ENCODE results near the gene VPS35L.
"Not testable (repeated sequence)": the region's sequence is repeated elsewhere in the genome, so short reads cannot be mapped to it uniquely, and the experiment has no call there.

The VPS35L gene

GRCh38 chr16:19655242-19655777 lies 99.8 kb downstream of the VPS35L start:
- no peak for ATAC-seq

- no peak for ATAC-seq
Measured at GRCh38 chr16:19657831-19658230, 102.3 kb downstream of the VPS35L start.

- ATAC-seq: no peak
Measured at GRCh38 chr16:19659554-19659953, 104.1 kb downstream of the VPS35L start.

GRCh38 chr16:19660432-19660831 lies 104.9 kb downstream of the VPS35L start:
- ATAC-seq: peak; percentile 27 to 53

GRCh38 chr16:19662351-19662750 lies 106.8 kb downstream of the VPS35L start:
- ATAC-seq: no peak

GRCh38 chr16:19664166-19664565 lies 108.7 kb downstream of the VPS35L start:
- ATAC-seq: no peak

GRCh38 chr16:19665313-19665712 lies 109.8 kb downstream of the VPS35L start:
- ATAC-seq: not testable (repeated sequence)

- ATAC-seq: no peak
Measured at GRCh38 chr16:19666477-19666876, 111.0 kb downstream of the VPS35L start.

- ATAC-seq: no peak
Measured at GRCh38 chr16:19672378-19672777, 116.9 kb downstream of the VPS35L start.

- no peak for ATAC-seq
Measured at GRCh38 chr16:19674485-19674884, 119.0 kb downstream of the VPS35L start.

- ATAC-seq: no peak
Measured at GRCh38 chr16:19677402-19677801, 121.9 kb downstream of the VPS35L start.

GRCh38 chr16:19678804-19679203 lies 123.3 kb downstream of the VPS35L start:
- no peak for ATAC-seq

- not testable (repeated sequence) for ATAC-seq
Measured at GRCh38 chr16:19679281-19679680, 123.8 kb downstream of the VPS35L start.

- no peak for ATAC-seq
Measured at GRCh38 chr16:19680881-19681340, 125.4 kb downstream of the VPS35L start.

GRCh38 chr16:19681637-19682036 lies 126.1 kb downstream of the VPS35L start:
- no peak for ATAC-seq

- no peak for ATAC-seq
Measured at GRCh38 chr16:19683453-19684236, 128.1 kb downstream of the VPS35L start.

GRCh38 chr16:19685176-19685575 lies 129.7 kb downstream of the VPS35L start:
- no peak for ATAC-seq

- ATAC-seq: no peak
Measured at GRCh38 chr16:19687279-19687678, 131.8 kb downstream of the VPS35L start.

- ATAC-seq: no peak
Measured at GRCh38 chr16:19688396-19689024, 133.0 kb downstream of the VPS35L start.

- no peak for ATAC-seq
Measured at GRCh38 chr16:19689342-19689741, 133.8 kb downstream of the VPS35L start.

- no peak for ATAC-seq
Measured at GRCh38 chr16:19690196-19690595, 134.7 kb downstream of the VPS35L start.

GRCh38 chr16:19691161-19691711 lies 135.7 kb downstream of the VPS35L start:
- ATAC-seq: no peak

- no peak for ATAC-seq
Measured at GRCh38 chr16:19694989-19695388, 139.5 kb downstream of the VPS35L start.

- no peak for ATAC-seq
Measured at GRCh38 chr16:19696328-19696727, 140.8 kb downstream of the VPS35L start.
